ENCODE results near the gene NBPF15. TPM values are rescaled to one million over a fixed set of nuclear protein-coding genes. Genes with fewer than 3 reads are reported as not detected.

The NBPF15 gene, protein sequence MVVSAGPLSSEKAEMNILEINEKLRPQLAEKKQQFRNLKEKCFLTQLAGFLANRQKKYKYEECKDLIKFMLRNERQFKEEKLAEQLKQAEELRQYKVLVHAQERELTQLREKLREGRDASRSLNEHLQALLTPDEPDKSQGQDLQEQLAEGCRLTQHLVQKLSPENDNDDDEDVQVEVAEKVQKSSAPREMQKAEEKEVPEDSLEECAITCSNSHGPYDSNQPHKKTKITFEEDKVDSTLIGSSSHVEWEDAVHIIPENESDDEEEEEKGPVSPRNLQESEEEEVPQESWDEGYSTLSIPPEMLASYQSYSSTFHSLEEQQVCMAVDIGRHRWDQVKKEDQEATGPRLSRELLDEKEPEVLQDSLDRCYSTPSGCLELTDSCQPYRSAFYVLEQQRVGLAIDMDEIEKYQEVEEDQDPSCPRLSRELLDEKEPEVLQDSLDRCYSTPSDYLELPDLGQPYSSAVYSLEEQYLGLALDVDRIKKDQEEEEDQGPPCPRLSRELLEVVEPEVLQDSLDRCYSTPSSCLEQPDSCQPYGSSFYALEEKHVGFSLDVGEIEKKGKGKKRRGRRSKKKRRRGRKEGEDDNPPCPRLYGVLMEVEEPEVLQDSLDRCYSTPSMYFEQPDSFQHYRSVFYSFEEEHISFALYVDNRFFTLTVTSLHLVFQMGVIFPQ
- total RNA-seq (2022; extraction: Qiagen RNA extraction): 18.4 to 22.9 TPM (median 19.7 TPM) in 5 replicates

DNA sequence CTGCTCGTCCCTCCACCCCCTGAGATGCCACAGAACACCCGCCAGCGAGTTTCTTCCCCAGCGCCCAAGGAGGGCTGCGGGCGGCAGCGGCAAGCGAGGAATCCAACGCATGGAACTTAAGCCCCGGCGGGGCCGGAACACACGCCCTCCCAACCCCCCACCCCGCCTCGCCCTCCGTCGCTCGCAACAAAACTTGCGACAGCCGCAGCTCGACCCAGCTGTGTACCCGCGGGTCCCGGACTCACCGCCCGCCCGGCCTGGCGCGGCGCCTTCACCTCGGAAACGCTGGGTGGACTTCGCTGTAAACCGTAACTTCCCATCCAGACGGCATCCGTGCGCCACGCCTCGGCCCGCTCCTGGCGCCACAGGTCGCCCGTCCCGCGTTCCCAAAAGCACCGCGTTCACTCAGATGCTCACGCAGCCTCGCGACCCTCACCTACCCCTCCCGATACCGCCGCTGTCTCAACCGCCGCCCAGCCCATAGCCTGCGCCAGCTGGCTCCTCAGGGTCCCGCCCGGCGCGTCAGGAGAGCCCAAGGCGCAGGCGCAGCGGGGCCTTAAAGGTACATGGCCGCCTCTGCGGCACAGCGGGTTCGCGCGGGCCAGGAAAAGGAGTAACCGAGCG lies at the start of gene NBPF15:
TSS of gene NBPF15 (minus strand) at position 534 of the 624 bp plus-strand sequence. CDS start 21,666 bp downstream, outside the sequence.

Other genes starting within 250 kb of the NBPF15 start
- not detected in 5 replicates for gene PPIAL4E, start 88.0 kb downstream of the NBPF15 start, total RNA-seq (2022; extraction: Qiagen RNA extraction)
- gene PPIAL4F, start 131.2 kb upstream of the NBPF15 start, total RNA-seq (2022; extraction: Qiagen RNA extraction): not detected in 5 replicates